ENCODE data around the gene ZNF827.

GRCh38 chr4:145842224-145842887, 96.3 kb downstream of the ZNF827 start:
- TF ChIP-seq CTCF (IDR thresholded peaks at IDR 0.05; ENCODE audit: control extremely low read depth in 1 of 3, insufficient read depth in 1 of 3, low read depth in 1 of 3, low read length in 3 of 3) (no peak), SIN3A (conservative IDR thresholded peaks at IDR 0.05 in 1 of 2, IDR thresholded peaks at IDR 0.05 in 1 of 2; ENCODE audit: low read depth in 1 of 2, low read length in 2 of 2) (no peak), EP300 (IDR thresholded peaks at IDR 0.05; ENCODE audit: borderline replicate concordance in 1 of 2, low read depth in 2 of 2, low read length in 2 of 2) (no peak), SP2 (IDR thresholded peaks at IDR 0.05; ENCODE audit: low read length) (no peak), EZH2 (IDR thresholded peaks at IDR 0.05; ENCODE audit: low read depth, low read length, severe bottlenecking) (no peak)

Measured in H1 (cell line).